GM15510 (cell line): Measurements from ENCODE around the gene GPR146.

ENCODE experiments used
- POLR2A ChIP-seq: IDR thresholded peaks from 3 replicates; pipeline ENCODE4 v1.6.1; 2011; ENCODE audit warnings: borderline replicate concordance; ENCODE audit not compliant: insufficient read length; ENCODE audit errors: extremely low read depth

GPR146 gene

DNA sequence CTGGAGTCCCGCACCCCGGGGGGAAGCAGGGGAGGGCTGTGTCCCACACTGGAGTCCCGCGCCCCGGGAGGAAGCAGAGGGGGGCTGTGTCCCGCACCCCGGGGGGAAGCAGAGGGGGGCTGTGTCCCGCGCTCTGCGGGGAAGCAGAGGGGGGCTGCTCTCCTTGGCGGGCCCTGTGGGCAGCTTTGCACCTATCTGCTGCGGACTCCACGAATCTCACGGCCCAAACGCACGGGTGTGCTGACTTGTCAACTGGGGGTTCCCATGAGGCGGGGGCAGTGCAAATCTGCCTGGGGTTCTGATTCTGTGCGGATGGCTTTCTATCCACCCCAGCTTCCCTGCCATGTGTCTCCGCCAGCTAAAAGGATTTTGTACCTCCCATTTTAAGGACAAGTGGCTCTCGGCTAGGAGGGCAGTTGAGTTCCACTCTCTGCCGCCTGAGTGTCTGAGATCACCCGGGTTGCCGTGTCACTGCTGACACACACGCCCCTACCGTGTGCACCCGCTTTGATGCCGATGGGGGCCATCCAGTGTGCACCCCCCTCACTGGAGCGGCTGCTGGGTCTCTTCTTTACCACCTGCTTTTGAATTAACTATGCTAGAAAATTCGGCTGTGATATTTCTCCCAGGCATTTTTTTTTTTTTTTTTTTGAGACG is 64.0 kb downstream of the GPR146 start:
- no peak for TF ChIP-seq POLR2A
